HG02973 (cell line): ENCODE data around the gene CDH4.

ENCODE experiments used
- ATAC-seq: cut with Tn5 transposase; IDR thresholded peaks from one replicate; pipeline ENCODE4 v1.9.1; 2021; ENCODE audit warnings: moderate library complexity; ENCODE audit not compliant: unreplicated experiment

Gene CDH4

GRCh38 chr20:61674688-61675087, 422.6 kb downstream of the CDH4 start:
- ATAC-seq, result no peak

GRCh38 chr20:61677928-61678327, 425.9 kb downstream of the CDH4 start:
- ATAC-seq, result no peak

- ATAC-seq, result no peak
Observed at GRCh38 chr20:61678437-61678836, 426.4 kb downstream of the CDH4 start.

- ATAC-seq, result no peak
Observed at GRCh38 chr20:61679473-61679872, 427.4 kb downstream of the CDH4 start.

- no peak for ATAC-seq
Observed at GRCh38 chr20:61680096-61680495, 428.0 kb downstream of the CDH4 start.

GRCh38 chr20:61682114-61682995, 430.3 kb downstream of the CDH4 start:
- ATAC-seq, result no peak

GRCh38 chr20:61682996-61683681, 431.1 kb downstream of the CDH4 start:
- ATAC-seq, result no peak

GRCh38 chr20:61683721-61684120, 431.7 kb downstream of the CDH4 start:
- no peak for ATAC-seq

GRCh38 chr20:61684136-61684535, 432.1 kb downstream of the CDH4 start:
- ATAC-seq, result no peak

GRCh38 chr20:61684583-61685235, 432.6 kb downstream of the CDH4 start:
- no peak for ATAC-seq

- no peak for ATAC-seq
Observed at GRCh38 chr20:61685462-61685861, 433.4 kb downstream of the CDH4 start.

- ATAC-seq, result no peak
Observed at GRCh38 chr20:61686051-61686936, 434.2 kb downstream of the CDH4 start.

- no peak for ATAC-seq
Observed at GRCh38 chr20:61688411-61688810, 436.4 kb downstream of the CDH4 start.

GRCh38 chr20:61690150-61690549, 438.1 kb downstream of the CDH4 start:
- no peak for ATAC-seq

GRCh38 chr20:61690993-61691838, 439.2 kb downstream of the CDH4 start:
- ATAC-seq, result no peak

- no peak for ATAC-seq
Observed at GRCh38 chr20:61691978-61692377, 439.9 kb downstream of the CDH4 start.

GRCh38 chr20:61692479-61692878, 440.4 kb downstream of the CDH4 start:
- no peak for ATAC-seq

GRCh38 chr20:61693055-61693600, 441.1 kb downstream of the CDH4 start:
- ATAC-seq, result no peak

GRCh38 chr20:61694682-61695081, 442.6 kb downstream of the CDH4 start:
- ATAC-seq, result no peak

- ATAC-seq, result no peak
Observed at GRCh38 chr20:61695741-61696140, 443.7 kb downstream of the CDH4 start.
